ENCODE results near the gene SYK. TPM values are rescaled to one million over a fixed set of nuclear protein-coding genes. Genes with fewer than 3 reads are reported as not detected.

SYK gene
- total RNA-seq, 1 donor from 2014 or later, result 88.9 TPM

GRCh38 chr9:90878562-90878961 lies 76.9 kb downstream of the SYK start:
- intact Hi-C loops (cut with DNase I), result no loop called here
- Histone ChIP-seq H3K27me3 (ENCODE audit: low read depth) (no peaks in the 10 kb centered on the region), H3K9me3 (no peaks in the 10 kb centered on the region), H3K4me1 (no peaks in the 10 kb centered on the region), H3K4me3 (no peak overlapping the region), H3K27ac (no peak overlapping the region), H3K36me3 (peaks cover 74% of the 10 kb centered on the region)
- ATAC-seq (no peak), DNase-seq (no peak)
- TF ChIP-seq, protein P1, sequence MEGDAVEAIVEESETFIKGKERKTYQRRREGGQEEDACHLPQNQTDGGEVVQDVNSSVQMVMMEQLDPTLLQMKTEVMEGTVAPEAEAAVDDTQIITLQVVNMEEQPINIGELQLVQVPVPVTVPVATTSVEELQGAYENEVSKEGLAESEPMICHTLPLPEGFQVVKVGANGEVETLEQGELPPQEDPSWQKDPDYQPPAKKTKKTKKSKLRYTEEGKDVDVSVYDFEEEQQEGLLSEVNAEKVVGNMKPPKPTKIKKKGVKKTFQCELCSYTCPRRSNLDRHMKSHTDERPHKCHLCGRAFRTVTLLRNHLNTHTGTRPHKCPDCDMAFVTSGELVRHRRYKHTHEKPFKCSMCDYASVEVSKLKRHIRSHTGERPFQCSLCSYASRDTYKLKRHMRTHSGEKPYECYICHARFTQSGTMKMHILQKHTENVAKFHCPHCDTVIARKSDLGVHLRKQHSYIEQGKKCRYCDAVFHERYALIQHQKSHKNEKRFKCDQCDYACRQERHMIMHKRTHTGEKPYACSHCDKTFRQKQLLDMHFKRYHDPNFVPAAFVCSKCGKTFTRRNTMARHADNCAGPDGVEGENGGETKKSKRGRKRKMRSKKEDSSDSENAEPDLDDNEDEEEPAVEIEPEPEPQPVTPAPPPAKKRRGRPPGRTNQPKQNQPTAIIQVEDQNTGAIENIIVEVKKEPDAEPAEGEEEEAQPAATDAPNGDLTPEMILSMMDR (IDR thresholded peaks at IDR 0.05), result no peak

- intact Hi-C loops (cut with DNase I), result no loop called here
- DNase-seq (no peak), ATAC-seq (no peak)
- H3K9me3 ChIP-seq, result no peaks in the 10 kb centered on the region
- H3K4me1 ChIP-seq, result no peaks in the 10 kb centered on the region
- H3K27ac ChIP-seq, result no peak overlapping the region
- H3K27me3 ChIP-seq (ENCODE audit: low read depth), result no peaks in the 10 kb centered on the region
- no peak overlapping the region for H3K4me3 ChIP-seq
- TF ChIP-seq, protein P1 (IDR thresholded peaks at IDR 0.05), result no peak
- peaks cover 62% of the 10 kb centered on the region for H3K36me3 ChIP-seq
Measured at GRCh38 chr9:90880066-90880465, 78.4 kb downstream of the SYK start.

GRCh38 chr9:90880669-90881068 lies 79.0 kb downstream of the SYK start:
- TF ChIP-seq, protein P1 (IDR thresholded peaks at IDR 0.05), result no peak
- DNase-seq (no peak), ATAC-seq (peak in 1 of 2 donors; percentile 42)
- H3K9me3 ChIP-seq, result no peaks in the 10 kb centered on the region
- intact Hi-C loops (cut with DNase I), result no loop called here
- no peak overlapping the region for H3K4me3 ChIP-seq
- H3K27me3 ChIP-seq (ENCODE audit: low read depth), result no peaks in the 10 kb centered on the region
- H3K36me3 ChIP-seq, result peaks cover 59% of the 10 kb centered on the region
- no peak overlapping the region for H3K27ac ChIP-seq
- no peaks in the 10 kb centered on the region for H3K4me1 ChIP-seq

DNA sequence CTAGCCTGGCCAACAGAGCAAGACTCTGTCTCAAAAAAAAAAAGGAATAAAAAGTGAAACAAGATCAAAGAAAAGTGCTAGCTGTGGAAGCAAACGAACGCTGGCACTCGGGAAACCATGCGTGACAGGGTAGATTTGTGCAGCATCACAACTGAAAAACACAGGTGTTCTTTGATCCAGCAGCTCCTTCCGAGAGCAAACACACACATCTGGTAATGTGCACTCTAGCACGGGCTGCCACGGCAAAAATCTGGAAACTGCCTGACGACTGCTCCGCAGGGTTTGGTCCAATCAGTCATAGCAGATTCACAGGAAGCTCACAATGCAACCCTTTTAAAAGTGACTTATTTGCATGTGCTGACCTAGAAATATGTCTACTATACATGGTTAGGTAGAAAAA lies 80.0 kb downstream of the SYK start:
- DNase-seq, result no peak
- no peak overlapping the region for H3K27ac ChIP-seq
- TF ChIP-seq, protein P1 (IDR thresholded peaks at IDR 0.05), result no peak
- H3K4me3 ChIP-seq, result no peak overlapping the region
- intact Hi-C loops (cut with DNase I), result no loop called here
- peaks cover 50% of the 10 kb centered on the region for H3K36me3 ChIP-seq
- no peaks in the 10 kb centered on the region for H3K27me3 ChIP-seq (ENCODE audit: low read depth)
- H3K4me1 ChIP-seq, result no peaks in the 10 kb centered on the region
- no peaks in the 10 kb centered on the region for H3K9me3 ChIP-seq
- no peak for ATAC-seq

- peaks cover 42% of the 10 kb centered on the region for H3K36me3 ChIP-seq
- TF ChIP-seq, protein P1 (IDR thresholded peaks at IDR 0.05), result no peak
- intact Hi-C loops (cut with DNase I), result no loop called here
- DNase-seq, result no peak
- H3K27ac ChIP-seq, result no peak overlapping the region
- no peaks in the 10 kb centered on the region for H3K9me3 ChIP-seq
- H3K4me1 ChIP-seq, result no peaks in the 10 kb centered on the region
- ATAC-seq, result peak in 1 of 2 donors; percentile 27
- H3K27me3 ChIP-seq (ENCODE audit: low read depth), result no peaks in the 10 kb centered on the region
- H3K4me3 ChIP-seq, result no peak overlapping the region
Measured at GRCh38 chr9:90882991-90883600, 81.5 kb downstream of the SYK start.
